ENCODE measurements around the gene GRID2. TPM values are rescaled to one million over a fixed set of nuclear protein-coding genes. Genes with fewer than 3 reads are reported as not detected.

GRID2 gene
- total RNA-seq, 2 donors from 2014 or later: 27.3 to 40.4 TPM

GRCh38 chr4:92461732-92462131, 158.0 kb downstream of the GRID2 start:
- H3K4me3 ChIP-seq (ENCODE audit: low read length): no peak overlapping the region
- DNase-seq: no peak
- TF ChIP-seq CTCF (conservative IDR thresholded peaks at IDR 0.05): no peak
- Mint-ChIP-seq H3K4me3 (peak overlapping the region; percentile 28), H3K4me1 (peaks cover 47% of the 10 kb centered on the region), H3K27me3 (ENCODE audit: insufficient read depth) (no peaks in the 10 kb centered on the region), H3K36me3 (ENCODE audit: low read depth) (peaks cover 6% of the 10 kb centered on the region), H3K9me3 (no peaks in the 10 kb centered on the region), H3K27ac (no peak overlapping the region)
- H3K27ac ChIP-seq (ENCODE audit: low read depth, low read length): no peak overlapping the region
- peaks cover 5% of the 10 kb centered on the region for H3K9me3 ChIP-seq (ENCODE audit: control insufficient read depth, low read length)
- H3K27me3 ChIP-seq (ENCODE audit: control insufficient read depth, insufficient read depth, low read length, poor library complexity, severe bottlenecking): no peaks in the 10 kb centered on the region
- peaks cover 4% of the 10 kb centered on the region for H3K4me1 ChIP-seq (ENCODE audit: control insufficient read depth, insufficient read depth, low read length)
- H3K36me3 ChIP-seq (ENCODE audit: control insufficient read depth, insufficient read depth, low read length): no peaks in the 10 kb centered on the region
- peak overlapping the region; percentile 2 for H3K9ac ChIP-seq (ENCODE audit: extremely low read depth, low read length, poor library complexity, severe bottlenecking)
- 89% methylated on average over 1 of the region's 1 CpG; no CpG with 5 or more reads in 1 of the 2 experiments for WGBS, 2 experiments (ENCODE audit: insufficient coverage in 1 of 2, insufficient read length in 1 of 2)

GRCh38 chr4:92477298-92477697, 173.5 kb downstream of the GRID2 start:
- WGBS, 2 experiments (ENCODE audit: insufficient coverage in 1 of 2, insufficient read length in 1 of 2): 95% methylated on average over 1 of the region's 1 CpG; no CpG with 5 or more reads in 1 of the 2 experiments
- Histone ChIP-seq H3K9me3 (ENCODE audit: control insufficient read depth, low read length) (no peaks in the 10 kb centered on the region), H3K9ac (ENCODE audit: extremely low read depth, low read length, poor library complexity, severe bottlenecking) (no peak overlapping the region), H3K4me3 (ENCODE audit: low read length) (no peak overlapping the region), H3K27me3 (ENCODE audit: control insufficient read depth, insufficient read depth, low read length, poor library complexity, severe bottlenecking) (no peaks in the 10 kb centered on the region), H3K4me1 (ENCODE audit: control insufficient read depth, insufficient read depth, low read length) (no peaks in the 10 kb centered on the region), H3K27ac (ENCODE audit: low read depth, low read length) (no peak overlapping the region), H3K36me3 (ENCODE audit: control insufficient read depth, insufficient read depth, low read length) (no peaks in the 10 kb centered on the region)
- Mint-ChIP-seq H3K27ac (no peak overlapping the region), H3K9me3 (no peaks in the 10 kb centered on the region), H3K36me3 (ENCODE audit: low read depth) (peaks cover 2% of the 10 kb centered on the region), H3K4me3 (no peak overlapping the region), H3K4me1 (peaks cover 8% of the 10 kb centered on the region), H3K27me3 (ENCODE audit: insufficient read depth) (no peaks in the 10 kb centered on the region)
- TF ChIP-seq CTCF (conservative IDR thresholded peaks at IDR 0.05): no peak
- no peak for DNase-seq

- Histone ChIP-seq H3K9ac (ENCODE audit: extremely low read depth, low read length, poor library complexity, severe bottlenecking) (no peak overlapping the region), H3K36me3 (ENCODE audit: control insufficient read depth, insufficient read depth, low read length) (no peaks in the 10 kb centered on the region), H3K9me3 (ENCODE audit: control insufficient read depth, low read length) (no peaks in the 10 kb centered on the region), H3K27ac (ENCODE audit: low read depth, low read length) (no peak overlapping the region), H3K4me3 (ENCODE audit: low read length) (no peak overlapping the region), H3K27me3 (ENCODE audit: control insufficient read depth, insufficient read depth, low read length, poor library complexity, severe bottlenecking) (no peaks in the 10 kb centered on the region), H3K4me1 (ENCODE audit: control insufficient read depth, insufficient read depth, low read length) (peaks cover 5% of the 10 kb centered on the region)
- 93 to 97% methylated on average over 3 of the region's 3 CpGs for WGBS, 2 experiments (ENCODE audit: insufficient coverage in 1 of 2, insufficient read length in 1 of 2)
- no peak for DNase-seq
- Mint-ChIP-seq H3K9me3 (no peaks in the 10 kb centered on the region), H3K27me3 (ENCODE audit: insufficient read depth) (no peaks in the 10 kb centered on the region), H3K4me3 (no peak overlapping the region), H3K36me3 (ENCODE audit: low read depth) (no peaks in the 10 kb centered on the region), H3K27ac (peak overlapping the region; percentile 13), H3K4me1 (peaks cover 28% of the 10 kb centered on the region)
- no peak for TF ChIP-seq CTCF (conservative IDR thresholded peaks at IDR 0.05)
Observed at GRCh38 chr4:92483341-92483740, 179.6 kb downstream of the GRID2 start.
